H1 (cell line): ENCODE data around the gene ZNF805. TPM values are rescaled to one million over a fixed set of nuclear protein-coding genes. Genes with fewer than 3 reads are reported as not detected.

Source experiments
- CTCF ChIA-PET: fragments of 300-600 bp; sonication (Branson Sonifier 250); formaldehyde crosslinking; loops from one replicate; lab custom pipeline; 2021; ENCODE audit not compliant: partially characterized antibody; lab: Charles Lee
- POLR2A ChIA-PET: fragments of 300-600 bp; sonication (Branson Sonifier 250); formaldehyde crosslinking; loops from one replicate; lab custom pipeline; 2021; ENCODE audit warnings: inconsistent platforms; ENCODE audit not compliant: partially characterized antibody; lab: Charles Lee
- DNase-seq, 2 experiments: peaks; one replicate each; pipeline versions ENCODE4 v3.0.0 to v3.0.0-alpha.2; 2010 to 2022; ENCODE audit warnings: low spot score in 2 of 2, low read depth in 1 of 2, mixed read lengths in 1 of 2
- FAIRE-seq: peaks from 2 replicates; lab custom pipeline; 2011; peaks lifted over from hg19 to GRCh38; lab: Jason Lieb, UNC
- H2AFZ ChIP-seq: 2 replicates; pipeline ENCODE4 v1.8.1; 2012; ENCODE audit warnings: low read length, inconsistent platforms
- H2AK5ac ChIP-seq: 2 replicates; pipeline ENCODE4 v1.6.1; 2013; ENCODE audit warnings: low read depth, low read length
- H2BK120ac ChIP-seq: replicated peaks from 2 replicates; pipeline ENCODE3; 2013; ENCODE audit warnings: low read depth, low read length, inconsistent platforms
- H2BK12ac ChIP-seq: 2 replicates; pipeline ENCODE4 v1.6.1; 2013; ENCODE audit warnings: low read depth, low read length
- H2BK15ac ChIP-seq: 2 replicates; pipeline ENCODE4 v1.6.1; 2013; ENCODE audit warnings: low read length
- H2BK20ac ChIP-seq: 2 replicates; pipeline ENCODE4 v1.6.1; 2013; ENCODE audit warnings: low read length
- H2BK5ac ChIP-seq: 2 replicates; pipeline ENCODE4 v1.6.1; 2013; ENCODE audit warnings: low read depth, low read length
- H3K14ac ChIP-seq: 2 replicates; pipeline ENCODE4 v1.6.1; 2013; ENCODE audit warnings: inconsistent platforms; ENCODE audit not compliant: insufficient read length
- H3K18ac ChIP-seq: 2 replicates; pipeline ENCODE4 v1.6.1; 2013; ENCODE audit warnings: low read length; ENCODE audit errors: extremely low read depth
- H3K23ac ChIP-seq: 2 replicates; pipeline ENCODE4 v1.6.1; 2013; ENCODE audit warnings: inconsistent platforms; ENCODE audit not compliant: insufficient read length
- H3K23me2 ChIP-seq: 2 replicates; pipeline ENCODE4 v1.6.1; 2013; ENCODE audit warnings: low read depth, low read length
- H3K27ac ChIP-seq: 2 replicates; pipeline ENCODE4 v1.6.1; 2011; ENCODE audit warnings: low read depth, low read length, inconsistent platforms
- H3K27me3 ChIP-seq, 4 experiments: replicated peaks in 1 of 4; 1 replicate in 1 of 4; 2 replicates in 3 of 4; pipeline versions ENCODE4 v1.6.1 to v1.8.1; 2011 to 2013; ENCODE audit warnings: low read length in 3 of 4, mild to moderate bottlenecking in 3 of 4, inconsistent platforms in 2 of 4, mixed read lengths in 2 of 4, moderate library complexity in 1 of 4; ENCODE audit not compliant: control insufficient read depth in 3 of 4, insufficient read depth in 3 of 4; ENCODE audit errors: extremely low read depth in 1 of 4
- H3K36me3 ChIP-seq, 4 experiments: 2 replicates each; pipeline versions ENCODE4 v1.6.1 to v1.8.1; 2011 to 2013; ENCODE audit warnings: mild to moderate bottlenecking in 4 of 4, low read length in 3 of 4, moderate library complexity in 2 of 4, control low read depth in 1 of 4, inconsistent platforms in 1 of 4; ENCODE audit not compliant: insufficient read depth in 4 of 4, control insufficient read depth in 2 of 4
- H3K4ac ChIP-seq: replicated peaks from 2 replicates; pipeline ENCODE3; 2013; ENCODE audit warnings: low read length, low read depth, mixed read lengths, inconsistent platforms; ENCODE audit not compliant: insufficient read length
- H3K4me1 ChIP-seq, 4 experiments: replicated peaks in 1 of 4; 1 replicate in 1 of 4; 2 replicates in 3 of 4; pipeline versions ENCODE4 v1.6.1 to v1.8.1; 2011 to 2013; ENCODE audit warnings: low read length in 3 of 4, inconsistent platforms in 2 of 4, mixed read lengths in 1 of 4; ENCODE audit not compliant: insufficient read depth in 4 of 4, control insufficient read depth in 3 of 4
- H3K4me2 ChIP-seq, 2 experiments: 2 replicates each; pipeline versions ENCODE4 v1.6.1 to v1.8.1; 2011 to 2013; ENCODE audit warnings: low read depth in 2 of 2, low read length in 2 of 2, control low read depth in 1 of 2, inconsistent platforms in 1 of 2, mild to moderate bottlenecking in 1 of 2; ENCODE audit not compliant: insufficient read depth in 1 of 2
- H3K4me3 ChIP-seq, 4 experiments: fragments of 200-600, 300-600 bp in 1 of 4; sonication (generic), shearing (Covaris generic), sonication (Bioruptor Twin) in 1 of 4; 2 replicates each; pipeline versions ENCODE4 v1.5.1 to v1.8.1; 2011 to 2016; ENCODE audit warnings: low read length in 4 of 4, low read depth in 3 of 4, control low read depth in 2 of 4, inconsistent platforms in 2 of 4, mild to moderate bottlenecking in 2 of 4, mixed read lengths in 1 of 4, moderate library complexity in 1 of 4; ENCODE audit not compliant: insufficient read depth in 2 of 4; ENCODE audit errors: extremely low read depth in 1 of 4
- H3K56ac ChIP-seq: replicated peaks from 2 replicates; pipeline ENCODE3; 2013; ENCODE audit warnings: low read depth, mild to moderate bottlenecking, mixed read lengths, low read length, inconsistent platforms; ENCODE audit not compliant: insufficient read length
- H3K79me1 ChIP-seq: 2 replicates; pipeline ENCODE4 v1.6.1; 2013; ENCODE audit warnings: low read depth, low read length, control low read depth
- H3K79me2 ChIP-seq, 2 experiments: 2 replicates each; pipeline versions ENCODE4 v1.6.1 to v1.8.1; 2012 to 2013; ENCODE audit warnings: low read length in 2 of 2, mild to moderate bottlenecking in 2 of 2, inconsistent platforms in 1 of 2; ENCODE audit not compliant: insufficient read depth in 2 of 2, control insufficient read depth in 1 of 2
- H3K9ac ChIP-seq, 4 experiments: replicated peaks in 1 of 4; 1 replicate in 1 of 4; 2 replicates in 3 of 4; pipeline versions ENCODE4 v1.6.1 to v1.8.1; 2011 to 2013; ENCODE audit warnings: low read depth in 3 of 4, low read length in 3 of 4, control low read depth in 2 of 4, mild to moderate bottlenecking in 2 of 4, moderate library complexity in 2 of 4, inconsistent platforms in 1 of 4; ENCODE audit errors: extremely low read depth in 1 of 4
- H3K9me3 ChIP-seq, 2 experiments: 2 replicates each; pipeline versions ENCODE4 v1.6.1 to v1.8.1; 2012 to 2013; ENCODE audit warnings: mild to moderate bottlenecking in 2 of 2, moderate library complexity in 2 of 2, control low read depth in 1 of 2, inconsistent platforms in 1 of 2, low read depth in 1 of 2, low read length in 1 of 2, mixed read lengths in 1 of 2; ENCODE audit not compliant: insufficient read depth in 2 of 2
- H4K20me1 ChIP-seq, 2 experiments: replicated peaks in 1 of 2; 2 replicates each; pipeline versions ENCODE3 to v1.8.1; 2011 to 2013; ENCODE audit warnings: inconsistent platforms in 2 of 2, low read length in 2 of 2, mild to moderate bottlenecking in 1 of 2; ENCODE audit not compliant: insufficient read depth in 2 of 2, control insufficient read depth in 1 of 2
- H4K5ac ChIP-seq: 2 replicates; pipeline ENCODE4 v1.6.1; 2013; ENCODE audit warnings: low read length, low read depth, mixed read lengths, inconsistent platforms; ENCODE audit not compliant: insufficient read length
- H4K8ac ChIP-seq: 2 replicates; pipeline ENCODE4 v1.8.0; 2013; ENCODE audit warnings: mild to moderate bottlenecking, moderate library complexity, low read length, inconsistent platforms; ENCODE audit not compliant: insufficient read depth; ENCODE audit errors: extremely low read depth
- H4K91ac ChIP-seq: replicated peaks from 2 replicates; pipeline ENCODE3; 2013; ENCODE audit warnings: low read length, mixed read lengths, inconsistent platforms; ENCODE audit not compliant: insufficient read length
- BRCA1 ChIP-seq: IDR thresholded peaks from 2 replicates; pipeline ENCODE4 v1.6.1; 2012; ENCODE audit warnings: low read depth, low read length, improper control_type of control experiment
- CTBP2 ChIP-seq: IDR thresholded peaks from 2 replicates; pipeline ENCODE4 v1.7.0; 2011; ENCODE audit warnings: borderline replicate concordance, mild to moderate bottlenecking, moderate library complexity, mixed read lengths, low read length; ENCODE audit not compliant: insufficient read depth, insufficient read length
- HDAC2 ChIP-seq, 2 experiments: fragments of 300-600 bp in 1 of 2; sonication (generic) in 1 of 2; IDR thresholded peaks; 2 replicates each; pipeline ENCODE4 v1.6.1; 2011 to 2012; ENCODE audit warnings: low read depth in 2 of 2, low read length in 2 of 2, mild to moderate bottlenecking in 2 of 2, moderate library complexity in 2 of 2, borderline replicate concordance in 1 of 2, inconsistent platforms in 1 of 2
- HDAC6 ChIP-seq: IDR thresholded peaks from one replicate; pipeline ENCODE4 v1.7.1; 2012; ENCODE audit warnings: low read depth, mild to moderate bottlenecking, inconsistent platforms, low read length, moderate library complexity
- JUND ChIP-seq: IDR thresholded peaks from 2 replicates; pipeline ENCODE4 v1.6.1; 2011; ENCODE audit warnings: mild to moderate bottlenecking, improper control_type of control experiment, low read length
- RAD21 ChIP-seq, 2 experiments: IDR thresholded peaks in 1 of 2; conservative IDR thresholded peaks in 1 of 2; 2 replicates each; pipeline ENCODE4 v1.6.1; 2011; ENCODE audit warnings: low read depth in 2 of 2, low read length in 2 of 2, improper control_type of control experiment in 1 of 2, inconsistent platforms in 1 of 2, mild to moderate bottlenecking in 1 of 2, moderate library complexity in 1 of 2
- RNF2 ChIP-seq: fragments of 200-900, 300-1000 bp; sonication (generic); IDR thresholded peaks from 2 replicates; pipeline ENCODE4 v1.7.1; 2016; ENCODE audit warnings: borderline replicate concordance, low read depth, mild to moderate bottlenecking, antibody characterized with exemption, low read length; ENCODE audit not compliant: poor library complexity, severe bottlenecking; ENCODE audit errors: missing control alignments
- SAP30 ChIP-seq: fragments of 300-600 bp; sonication (generic); IDR thresholded peaks from 2 replicates; pipeline ENCODE4 v1.7.1; 2012; ENCODE audit warnings: low read length, moderate library complexity, mild to moderate bottlenecking, inconsistent platforms; ENCODE audit not compliant: insufficient read depth, insufficient replicate concordance
- SIRT6 ChIP-seq: IDR thresholded peaks from one replicate; pipeline ENCODE4 v1.7.1; 2012; ENCODE audit warnings: low read length, inconsistent platforms
- WGBS, 2 experiments: shearing (Covaris generic) in 1 of 2; methylation state at CpG; one replicate each; pipeline versions ENCODE4 v1.1.6 to v1.1.7; 2013 to 2015; ENCODE audit warnings: low lambda C conversion rate in 2 of 2, mixed read lengths in 2 of 2, inconsistent platforms in 1 of 2, low coverage in 1 of 2, missing lambda C conversion rate in 1 of 2; ENCODE audit not compliant: insufficient replicate concordance in 2 of 2, insufficient coverage in 1 of 2, insufficient read length in 1 of 2; ENCODE audit errors: extremely low coverage in 1 of 2, missing lambda C conversion rate in 1 of 2; 5-methylcytosine and 5-hydroxymethylcytosine counted together
- polyA plus RNA-seq, 7 experiments: library from polyadenylated mRNA; depleted of rRNA in 3 of 7; stranded (reverse) in 5 of 7; unstranded in 2 of 7; fragments of >200 nt in 5 of 7; fragments of 200-250 nt in 2 of 7; gene quantifications; 1 replicate in 5 of 7; 2 replicates in 1 of 7; 4 replicates in 1 of 7; pipeline versions ENCODE4 v1.2.1 to v1.2.3, GENCODE V29; 2011 to 2013; ENCODE audit warnings: missing spikeins in 2 of 7, mixed read lengths in 2 of 7
- total RNA-seq: library from RNA; stranded (reverse); fragmentation: NEBNext Ultra II Directional; extraction: Animal tissue kit (Norgen Biotek cat#: 25700); gene quantifications from 2 replicates; pipeline ENCODE4 v1.2.1, GENCODE V29; 2021
- TF ChIP-seq, protein P1 (sequence below): IDR thresholded peaks from 2 replicates; pipeline ENCODE4 v1.6.1; 2012; ENCODE audit warnings: low read length, inconsistent platforms

ZNF805 gene
- total and polyA plus RNA-seq, 2 of the 8 experiments (the other 6 are each of a cell fraction or from before 2014, with no cell fraction given) = 2.3 to 14.8 TPM

DNA sequence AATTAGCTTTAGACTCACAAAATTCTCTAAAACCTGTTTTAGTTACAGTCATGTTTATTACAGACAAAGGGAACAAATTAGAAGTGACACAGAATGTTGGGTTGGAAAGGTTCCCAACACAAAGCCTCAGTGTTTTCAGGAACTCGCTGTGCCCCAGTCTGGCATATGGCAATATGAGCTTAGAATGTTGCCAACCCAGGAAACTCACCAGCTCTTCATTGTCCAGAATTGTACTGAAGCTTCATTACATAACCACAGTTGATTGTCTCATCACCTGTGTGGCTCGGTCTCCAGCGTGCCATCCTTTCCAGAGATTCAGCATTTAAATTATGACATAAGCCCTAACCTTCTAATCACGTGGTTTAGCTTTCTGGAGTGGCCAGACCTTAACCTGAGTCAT, 30.1 kb upstream of the ZNF805 start:
- no peaks in the 10 kb centered on the region for H3K23me2 ChIP-seq
- no peak overlapping the region for H2AFZ ChIP-seq
- no peak overlapping the region for H2BK120ac ChIP-seq
- CTCF ChIA-PET = no interaction called here
- H4K8ac ChIP-seq = no peak overlapping the region
- peaks cover 11 to 39% (median 31%) of the 10 kb centered on the region in 4 experiments; a peak in 7 of 8 replicates for H3K36me3 ChIP-seq
- H4K5ac ChIP-seq = no peak overlapping the region
- no peak overlapping the region for H4K91ac ChIP-seq
- no peak overlapping the region for H3K4ac ChIP-seq
- no peak overlapping the region for H2BK5ac ChIP-seq
- no peak overlapping the region for H2BK12ac ChIP-seq
- no peak for FAIRE-seq
- H3K56ac ChIP-seq = no peak overlapping the region
- H3K4me1 ChIP-seq = no peaks in the 10 kb centered on the region
- no peak overlapping the region for H2BK15ac ChIP-seq
- H3K27me3 ChIP-seq = no peaks in the 10 kb centered on the region
- no peak overlapping the region for H2BK20ac ChIP-seq
- no peak overlapping the region for H3K4me2 ChIP-seq
- POLR2A ChIA-PET = interaction anchor here (0.6 to 1.3 kb wide), 3 partner anchors 10 to 69 kb away, joined by 3 to 4 read pairs (median 3); no protein-coding TSS in a partner anchor
- no peak overlapping the region for H3K23ac ChIP-seq
- WGBS, 2 experiments = 93% methylated on average over 4 of the region's 4 CpGs; no CpG with 5 or more reads in 1 of the 2 experiments
- DNase-seq = no peak
- H2AK5ac ChIP-seq = no peak overlapping the region
- TF ChIP-seq CTBP2 = no peak
- no peak for TF ChIP-seq HDAC6
- TF ChIP-seq RAD21 (IDR thresholded peaks at IDR 0.05 in 1 of 2, conservative IDR thresholded peaks at IDR 0.05 in 1 of 2; ENCODE audit: low read depth in 2 of 2, low read length in 2 of 2) = no peak
- TF ChIP-seq SAP30 = no peak
- no peak for TF ChIP-seq JUND
- no peak for TF ChIP-seq HDAC2 (IDR thresholded peaks at IDR 0.05; ENCODE audit: borderline replicate concordance in 1 of 2, low read depth in 2 of 2, low read length in 2 of 2)
- TF ChIP-seq BRCA1 = no peak
- TF ChIP-seq RNF2 = no peak
- no peak for TF ChIP-seq SIRT6
- TF ChIP-seq, protein P1, sequence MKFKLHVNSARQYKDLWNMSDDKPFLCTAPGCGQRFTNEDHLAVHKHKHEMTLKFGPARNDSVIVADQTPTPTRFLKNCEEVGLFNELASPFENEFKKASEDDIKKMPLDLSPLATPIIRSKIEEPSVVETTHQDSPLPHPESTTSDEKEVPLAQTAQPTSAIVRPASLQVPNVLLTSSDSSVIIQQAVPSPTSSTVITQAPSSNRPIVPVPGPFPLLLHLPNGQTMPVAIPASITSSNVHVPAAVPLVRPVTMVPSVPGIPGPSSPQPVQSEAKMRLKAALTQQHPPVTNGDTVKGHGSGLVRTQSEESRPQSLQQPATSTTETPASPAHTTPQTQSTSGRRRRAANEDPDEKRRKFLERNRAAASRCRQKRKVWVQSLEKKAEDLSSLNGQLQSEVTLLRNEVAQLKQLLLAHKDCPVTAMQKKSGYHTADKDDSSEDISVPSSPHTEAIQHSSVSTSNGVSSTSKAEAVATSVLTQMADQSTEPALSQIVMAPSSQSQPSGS = no peak
- TF ChIP-seq, all 59 proteins: peak for 0
- Histone ChIP-seq H3K9ac (no peak overlapping the region), H3K79me1 (no peaks in the 10 kb centered on the region), H3K79me2 (no peaks in the 10 kb centered on the region), H3K18ac (no peak overlapping the region), H4K20me1 (peaks cover 2 to 3% of the 10 kb centered on the region in 2 experiments), H3K27ac (no peak overlapping the region), H3K9me3 (no peaks in the 10 kb centered on the region), H3K14ac (no peak overlapping the region), H3K4me3 (no peak overlapping the region)
